ENCODE measurements around the gene SLC6A18. TPM values are rescaled to one million over a fixed set of nuclear protein-coding genes. Genes with fewer than 3 reads are reported as not detected.
A peak's percentile ranks its signal among the peaks of the same experiment; 100 is the strongest.
"Not testable (repeated sequence)": the region's sequence is repeated elsewhere in the genome, so short reads cannot be mapped to it uniquely, and the experiment has no call there.

The SLC6A18 gene
- total RNA-seq, 4 donors from 2014 or later: not detected

GRCh38 chr5:1280177-1281037 lies 55.2 kb downstream of the SLC6A18 start:
- Histone ChIP-seq H3K27ac (no peak overlapping the region), H3K9me3 (no peaks in the 10 kb centered on the region), H3K4me3 (replicated peaks in 1 of 3) (no peak overlapping the region), H3K4me1 (no peaks in the 10 kb centered on the region), H3K36me3 (no peaks in the 10 kb centered on the region), H3K27me3 (no peaks in the 10 kb centered on the region)
- intact Hi-C loops (cut with DNase I): no loop called here
- no peak for DNase-seq
- TF ChIP-seq CTCF (IDR thresholded peaks at IDR 0.05) (no peak), POLR2A (IDR thresholded peaks at IDR 0.05) (no peak)
- WGBS, 2 donors: 88 to 95% methylated on average over 12 to 13 of the region's 32 CpGs

- no peaks in the 10 kb centered on the region for H3K27me3 ChIP-seq
- no peak overlapping the region for H3K4me3 ChIP-seq (replicated peaks in 1 of 3)
- no peaks in the 10 kb centered on the region for H3K9me3 ChIP-seq
- WGBS, 2 donors: 83 to 91% methylated on average over 14 to 16 of the region's 16 CpGs
- no peak overlapping the region for H3K27ac ChIP-seq
- intact Hi-C loops (cut with DNase I): no loop called here
- no peaks in the 10 kb centered on the region for H3K4me1 ChIP-seq
- no peaks in the 10 kb centered on the region for H3K36me3 ChIP-seq
- no peak for TF ChIP-seq CTCF (IDR thresholded peaks at IDR 0.05)
- no peak for DNase-seq
These were observed 56.1 kb downstream of the SLC6A18 start for GRCh38 chr5:1281038-1281882.

- no peak for TF ChIP-seq CTCF (IDR thresholded peaks at IDR 0.05)
- TF ChIP-seq POLR2A (IDR thresholded peaks at IDR 0.05): no peak
- intact Hi-C loops (cut with DNase I): no loop called here
- Histone ChIP-seq H3K4me3 (replicated peaks in 1 of 3) (no peak overlapping the region), H3K4me1 (no peaks in the 10 kb centered on the region), H3K27me3 (no peaks in the 10 kb centered on the region), H3K27ac (no peak overlapping the region), H3K9me3 (no peaks in the 10 kb centered on the region), H3K36me3 (no peaks in the 10 kb centered on the region)
- peak; percentile 17 to 22 for DNase-seq
- WGBS, 2 donors: 53 to 73% methylated on average over 19 to 30 of the region's 37 CpGs
These were observed 57.2 kb downstream of the SLC6A18 start for GRCh38 chr5:1282131-1282992.

GRCh38 chr5:1282993-1283728 lies 58.0 kb downstream of the SLC6A18 start:
- H3K36me3 ChIP-seq; H3K4me1 ChIP-seq; H3K27me3 ChIP-seq; DNase-seq; H3K27ac ChIP-seq; H3K9me3 ChIP-seq; intact Hi-C loops (cut with DNase I); H3K4me3 ChIP-seq (replicated peaks in 1 of 3): not testable (repeated sequence)
- WGBS, 2 donors: 92 to 96% methylated on average over 31 to 34 of the region's 40 CpGs

GRCh38 chr5:1283729-1284041 lies 58.5 kb downstream of the SLC6A18 start:
- H3K27me3 ChIP-seq; H3K36me3 ChIP-seq; DNase-seq; H3K4me1 ChIP-seq; H3K27ac ChIP-seq; H3K9me3 ChIP-seq; H3K4me3 ChIP-seq (replicated peaks in 1 of 3); intact Hi-C loops (cut with DNase I): not testable (repeated sequence)
- WGBS, 2 donors: 93 to 100% methylated on average over 3 to 6 of the region's 16 CpGs

- WGBS, 2 donors: 79 to 93% methylated on average over 22 to 26 of the region's 27 CpGs
- DNase-seq; H3K4me3 ChIP-seq (replicated peaks in 1 of 3): not testable (repeated sequence)
These were observed 59.3 kb downstream of the SLC6A18 start for GRCh38 chr5:1284336-1284970.

More at GRCh38 chr5:1284336-1284970, 59.3 kb downstream of the SLC6A18 start:
- H3K4me1 ChIP-seq; H3K27ac ChIP-seq; H3K9me3 ChIP-seq; intact Hi-C loops (cut with DNase I); H3K27me3 ChIP-seq; H3K36me3 ChIP-seq: not testable (repeated sequence)

All from thyroid gland (tissue), 4 donors.